WI38 (cell line): Measurements from ENCODE around the gene PDZRN3.

Experiments used
- H3K4me3 ChIP-seq: 2 replicates; pipeline ENCODE4 v1.5.1; 2011; ENCODE audit warnings: low read depth, mild to moderate bottlenecking, control low read depth, low read length
- TF ChIP-seq, protein P1 (sequence below): IDR thresholded peaks from 2 replicates; pipeline ENCODE4 v1.5.1; 2012; ENCODE audit warnings: low read depth, mild to moderate bottlenecking, control low read depth, low read length

PDZRN3 gene

GRCh38 chr3:73604451-73604850 is 20.3 kb downstream of the PDZRN3 start:
- TF ChIP-seq, protein P1, sequence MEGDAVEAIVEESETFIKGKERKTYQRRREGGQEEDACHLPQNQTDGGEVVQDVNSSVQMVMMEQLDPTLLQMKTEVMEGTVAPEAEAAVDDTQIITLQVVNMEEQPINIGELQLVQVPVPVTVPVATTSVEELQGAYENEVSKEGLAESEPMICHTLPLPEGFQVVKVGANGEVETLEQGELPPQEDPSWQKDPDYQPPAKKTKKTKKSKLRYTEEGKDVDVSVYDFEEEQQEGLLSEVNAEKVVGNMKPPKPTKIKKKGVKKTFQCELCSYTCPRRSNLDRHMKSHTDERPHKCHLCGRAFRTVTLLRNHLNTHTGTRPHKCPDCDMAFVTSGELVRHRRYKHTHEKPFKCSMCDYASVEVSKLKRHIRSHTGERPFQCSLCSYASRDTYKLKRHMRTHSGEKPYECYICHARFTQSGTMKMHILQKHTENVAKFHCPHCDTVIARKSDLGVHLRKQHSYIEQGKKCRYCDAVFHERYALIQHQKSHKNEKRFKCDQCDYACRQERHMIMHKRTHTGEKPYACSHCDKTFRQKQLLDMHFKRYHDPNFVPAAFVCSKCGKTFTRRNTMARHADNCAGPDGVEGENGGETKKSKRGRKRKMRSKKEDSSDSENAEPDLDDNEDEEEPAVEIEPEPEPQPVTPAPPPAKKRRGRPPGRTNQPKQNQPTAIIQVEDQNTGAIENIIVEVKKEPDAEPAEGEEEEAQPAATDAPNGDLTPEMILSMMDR = no peak
- H3K4me3 ChIP-seq = no peak overlapping the region

DNA sequence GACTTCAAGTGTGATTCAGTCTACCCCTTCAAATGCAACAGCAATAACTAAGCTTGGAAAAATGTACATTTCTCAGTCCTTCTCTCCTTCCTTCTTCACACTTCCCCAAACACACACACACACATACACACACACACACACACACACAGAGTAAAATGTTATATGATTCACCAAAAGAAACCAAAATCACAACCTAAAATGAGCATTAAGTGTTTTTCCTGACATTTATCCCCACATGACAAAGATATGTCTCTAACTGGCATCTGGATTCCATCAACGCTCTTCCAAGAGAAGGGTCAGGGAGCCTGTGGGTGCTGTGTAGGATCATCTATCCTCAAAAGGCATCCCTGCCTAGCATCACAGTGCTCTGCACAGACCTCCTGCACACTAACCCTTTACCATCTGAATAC is 21.0 kb downstream of the PDZRN3 start:
- H3K4me3 ChIP-seq = no peak overlapping the region
- TF ChIP-seq, protein P1 = no peak

DNA sequence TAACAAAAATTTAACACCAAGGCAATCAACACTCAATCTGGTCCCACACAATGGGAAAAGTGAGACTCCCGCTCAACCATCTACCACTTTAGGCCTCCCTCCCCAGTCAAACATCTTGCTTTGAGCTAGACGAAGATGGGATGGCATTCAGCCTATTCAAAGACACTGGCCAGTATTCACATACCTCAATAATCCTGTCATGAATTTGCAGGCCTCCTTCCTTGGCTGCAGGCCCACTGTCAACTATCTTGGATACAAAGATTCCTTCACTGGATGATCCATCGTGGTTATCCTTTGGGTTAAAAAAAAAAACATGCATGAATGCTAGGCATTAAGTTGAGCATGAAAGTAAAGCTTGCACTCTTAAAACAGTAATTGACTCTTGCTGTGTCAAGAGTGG is 22.6 kb downstream of the PDZRN3 start:
- TF ChIP-seq, protein P1 = no peak
- no peak overlapping the region for H3K4me3 ChIP-seq

DNA sequence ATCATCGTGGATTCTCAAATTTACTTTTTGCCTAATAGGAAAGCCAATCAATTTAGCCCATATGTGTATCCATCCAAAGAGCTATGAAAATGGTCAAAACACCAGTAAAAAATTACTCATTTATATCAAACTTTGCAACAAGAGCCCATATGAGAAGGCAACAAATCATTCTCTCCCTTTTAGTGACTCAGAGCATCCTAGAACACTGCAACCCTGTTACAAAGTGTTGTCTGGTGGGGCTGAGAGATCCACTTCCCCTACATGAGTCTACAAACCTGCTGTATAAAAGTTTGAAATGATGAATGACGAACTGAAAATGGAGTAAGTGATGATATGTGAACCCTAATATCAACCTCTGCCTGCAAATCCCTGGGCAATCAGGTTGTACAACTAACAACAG is 23.3 kb downstream of the PDZRN3 start:
- no peak overlapping the region for H3K4me3 ChIP-seq
- TF ChIP-seq, protein P1 = no peak

- no peak overlapping the region for H3K4me3 ChIP-seq
- TF ChIP-seq, protein P1 = no peak
Measured at GRCh38 chr3:73601011-73601410, 23.7 kb downstream of the PDZRN3 start.

DNA sequence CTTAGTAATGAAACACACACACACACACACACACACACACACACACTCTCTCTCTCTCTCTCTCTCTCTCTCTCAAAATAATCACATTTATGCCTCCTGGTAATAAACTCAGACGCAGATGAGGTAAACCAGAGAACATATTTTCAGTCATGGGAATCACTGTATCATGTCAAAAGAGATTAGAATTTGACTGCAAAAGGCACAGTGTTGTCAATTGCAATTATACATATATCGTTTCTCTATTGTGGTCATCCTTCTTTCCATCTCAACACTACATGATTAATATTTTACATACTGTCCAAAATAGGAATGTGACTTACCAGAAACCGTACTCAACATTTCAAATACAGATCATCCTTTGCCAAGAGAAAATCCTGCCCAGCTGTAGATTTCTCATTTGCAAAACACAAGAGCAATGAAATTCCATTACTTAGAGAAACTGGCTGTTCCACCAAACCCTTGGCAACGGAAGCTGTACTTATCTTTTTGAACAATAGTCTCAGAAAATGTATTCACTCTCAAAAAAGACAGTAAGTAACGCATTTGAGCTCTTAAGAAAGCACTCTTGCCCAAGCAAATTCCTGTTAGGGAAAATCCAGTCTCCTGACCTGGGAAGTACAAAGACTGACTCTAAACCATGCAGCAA is 24.3 kb downstream of the PDZRN3 start:
- no peak overlapping the region for H3K4me3 ChIP-seq
- TF ChIP-seq, protein P1 = no peak

DNA sequence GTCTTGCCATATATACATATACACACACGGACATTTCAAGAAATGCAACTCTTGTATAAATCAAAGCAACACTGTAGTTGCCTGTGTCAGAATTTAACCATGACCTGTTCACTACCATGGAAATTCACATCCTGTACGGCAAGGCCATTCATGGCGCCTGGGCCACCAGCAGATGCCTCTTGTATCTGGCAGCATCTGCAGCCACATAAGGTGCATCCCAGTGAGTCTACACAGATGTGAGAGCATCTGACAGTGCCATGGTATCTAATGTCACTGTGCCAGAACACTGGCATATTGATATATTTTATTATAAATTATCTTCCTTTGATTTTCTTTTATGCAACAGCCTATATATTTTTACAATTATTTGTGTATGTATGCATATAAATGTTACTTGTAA is 25.1 kb downstream of the PDZRN3 start:
- TF ChIP-seq, protein P1 = no peak
- H3K4me3 ChIP-seq = no peak overlapping the region
